ENCODE results near the gene DRC1. TPM values are rescaled to one million over a fixed set of nuclear protein-coding genes. Genes with fewer than 3 reads are reported as not detected.

The DRC1 gene
- total and polyA plus RNA-seq, 2 of the 4 experiments (the other 2 are of a cell fraction) = 0.18 TPM; not detected in 1

DNA sequence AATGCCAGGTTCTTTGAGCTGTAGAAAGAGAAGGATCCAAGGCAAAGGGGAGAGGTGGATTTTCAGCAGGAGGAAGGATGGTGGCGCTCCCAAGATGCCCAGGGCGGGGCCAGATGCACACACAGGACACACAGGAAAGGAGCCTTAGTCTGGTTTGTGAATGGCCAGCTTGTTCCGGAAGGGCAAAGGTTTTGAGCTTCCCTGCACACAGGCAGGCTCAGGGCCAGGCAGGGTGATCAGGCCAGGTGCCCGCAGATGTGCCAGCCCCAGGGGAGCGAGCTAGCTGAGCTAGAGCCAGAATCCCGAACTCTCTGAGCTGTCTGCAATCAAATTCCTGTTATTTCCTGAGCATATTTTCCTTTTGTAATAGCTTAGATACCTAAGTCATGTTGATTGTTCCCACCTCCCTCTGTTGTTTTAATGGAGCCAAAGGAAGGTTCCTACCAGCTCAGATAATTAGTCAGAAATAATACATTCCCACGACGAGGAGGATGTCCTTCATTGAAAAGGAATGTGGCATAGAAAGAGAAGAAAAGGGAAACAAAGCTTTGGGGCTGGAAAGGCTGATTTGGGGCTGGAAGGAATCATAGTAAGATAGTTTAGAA, 89.9 kb downstream of the DRC1 start:
- Histone ChIP-seq H2BK5ac (ENCODE audit: low read depth, low read length, poor library complexity, severe bottlenecking) (no peak overlapping the region), H3K36me3 (ENCODE audit: control insufficient read depth, insufficient read depth, low read length) (no peaks in the 10 kb centered on the region), H3K14ac (replicated peaks; ENCODE audit: low read depth, low read length) (no peak overlapping the region), H3K18ac (ENCODE audit: low read depth, low read length) (no peak overlapping the region), H4K5ac (ENCODE audit: low read depth, low read length) (no peak overlapping the region), H4K20me1 (ENCODE audit: insufficient read depth, low read length) (no peaks in the 10 kb centered on the region), H3K27me3 (ENCODE audit: control insufficient read depth, insufficient read depth, low read length) (peaks cover 46% of the 10 kb centered on the region), H2AK5ac (ENCODE audit: low read depth, low read length) (no peak overlapping the region), H3K79me1 (ENCODE audit: low read depth in 1 of 2, low read length in 2 of 2) (no peaks in the 10 kb centered on the region), H2AFZ (replicated peaks; ENCODE audit: low read length, poor library complexity) (no peak overlapping the region), H3K4me3 (ENCODE audit: insufficient read depth, low read depth, low read length) (no peak overlapping the region), H4K91ac (ENCODE audit: insufficient read depth, low read depth, low read length) (no peak overlapping the region), H3K4me1 (ENCODE audit: control insufficient read depth, insufficient read depth, low read length) (no peaks in the 10 kb centered on the region), H3K9me3 (ENCODE audit: control insufficient read depth, insufficient read depth, low read length) (no peaks in the 10 kb centered on the region), H4K8ac (ENCODE audit: low read depth in 2 of 2, low read length in 2 of 2) (no peak overlapping the region), H3K4me2 (ENCODE audit: low read depth, low read length) (no peak overlapping the region), H3K23ac (ENCODE audit: low read depth, low read length) (no peak overlapping the region), H3K27ac (ENCODE audit: insufficient read depth, low read length) (no peak overlapping the region), H3K9ac (ENCODE audit: low read depth, low read length) (no peak overlapping the region), H2BK120ac (ENCODE audit: low read depth, low read length) (no peak overlapping the region), H3K4ac (ENCODE audit: low read depth, low read length) (no peak overlapping the region), H3K9me1 (ENCODE audit: insufficient read depth, low read length) (no peaks in the 10 kb centered on the region), H2BK20ac (ENCODE audit: low read depth, low read length) (no peak overlapping the region), H3K56ac (ENCODE audit: extremely low read depth, insufficient read depth, low read length) (no peak overlapping the region), H2BK15ac (ENCODE audit: low read depth, low read length) (no peak overlapping the region), H2AK9ac (replicated peaks; ENCODE audit: low read depth, low read length, poor library complexity) (no peak overlapping the region)
- DNase-seq = no peak
- intact Hi-C loops (cut with micrococcal nuclease) (no loop called here), in situ Hi-C loops (cut with MboI; ENCODE audit: low sequenced_read_pairs) (no loop called here), dilution Hi-C loops (cut with HindIII; ENCODE audit: low sequenced_read_pairs, unreplicated experiment) (no loop called here)
- POLR2A ChIA-PET (ENCODE audit: unreplicated experiment) = no interaction called here
- 80% methylated on average over 2 of the region's 8 CpGs; no CpG with 5 or more reads in 1 of the 2 experiments for WGBS, 2 experiments (ENCODE audit: extremely low coverage in 2 of 2, insufficient read length in 1 of 2)
- TF ChIP-seq MAZ (IDR thresholded peaks at IDR 0.05; ENCODE audit: borderline replicate concordance, low read depth, low read length) (no peak), CHD1 (IDR thresholded peaks at IDR 0.05; ENCODE audit: low read depth, low read length) (no peak), ELK1 (IDR thresholded peaks at IDR 0.05; ENCODE audit: borderline replicate concordance, low read depth, low read length) (no peak)
- BruUV-seq (replicated peaks) = no TSS peak
- CTCF ChIA-PET = no interaction called here
- no peak for ATAC-seq (ENCODE audit: low read depth)
